NCI-H2227 (cell line): ENCODE results near the gene STX8.

Experiments used
- DNase-seq: peaks from one replicate; lab custom pipeline; 2025; ENCODE audit not compliant: unreplicated experiment; lab: John Stamatoyannopoulos, UW

Gene STX8

DNA sequence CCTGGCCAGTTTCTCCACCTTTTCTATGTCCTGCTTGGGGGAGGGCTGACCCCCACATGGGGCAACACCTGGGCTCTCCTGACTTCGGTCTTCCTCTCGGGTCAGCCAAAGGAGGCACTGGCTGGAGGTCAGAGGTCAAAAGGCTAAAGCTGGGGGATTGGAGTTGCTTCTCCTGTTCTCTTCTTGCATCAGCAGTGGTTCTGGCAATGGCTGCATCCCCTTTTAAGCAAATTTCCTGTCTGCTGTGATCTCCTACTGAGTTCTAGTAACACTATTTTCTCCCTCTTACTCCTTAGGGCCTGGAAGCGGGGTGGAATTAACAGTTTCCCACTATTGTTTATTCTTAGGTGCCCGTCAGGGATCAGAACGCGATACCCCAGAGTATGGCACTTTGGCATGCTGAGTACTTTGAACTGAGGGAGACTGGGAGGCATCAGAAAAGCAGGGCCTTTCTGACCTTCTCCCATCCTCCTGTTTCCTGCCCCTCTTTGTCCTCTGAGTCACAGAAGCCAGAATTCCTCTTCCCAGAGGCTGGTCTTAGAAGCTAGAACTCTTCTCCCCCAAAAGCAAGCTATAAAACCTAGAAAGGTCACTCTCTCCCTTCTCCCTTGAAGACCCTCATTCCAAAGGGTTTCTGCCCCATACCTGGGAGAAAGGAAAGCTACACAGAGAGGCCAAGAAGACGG, 268.2 kb downstream of the STX8 start:
- no peak for DNase-seq

DNA sequence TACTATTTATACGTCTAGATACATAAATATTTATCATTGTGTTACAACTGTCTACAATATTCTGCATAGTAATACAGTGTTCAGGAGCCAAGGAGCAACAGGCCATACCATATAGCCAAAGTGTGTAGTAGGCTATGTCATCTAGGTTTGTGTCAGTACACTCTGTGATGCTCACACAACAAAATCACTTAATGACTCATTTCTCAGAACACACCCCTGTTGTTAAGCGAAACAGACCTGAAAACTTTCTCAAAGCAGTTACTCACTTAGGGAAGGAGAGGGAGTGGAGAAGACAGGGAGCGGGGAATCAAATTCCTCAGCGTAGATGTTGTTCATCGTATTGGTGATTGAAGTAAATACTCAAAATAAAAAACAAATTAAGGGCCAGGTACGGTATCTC, 269.5 kb downstream of the STX8 start:
- DNase-seq = no peak

DNA sequence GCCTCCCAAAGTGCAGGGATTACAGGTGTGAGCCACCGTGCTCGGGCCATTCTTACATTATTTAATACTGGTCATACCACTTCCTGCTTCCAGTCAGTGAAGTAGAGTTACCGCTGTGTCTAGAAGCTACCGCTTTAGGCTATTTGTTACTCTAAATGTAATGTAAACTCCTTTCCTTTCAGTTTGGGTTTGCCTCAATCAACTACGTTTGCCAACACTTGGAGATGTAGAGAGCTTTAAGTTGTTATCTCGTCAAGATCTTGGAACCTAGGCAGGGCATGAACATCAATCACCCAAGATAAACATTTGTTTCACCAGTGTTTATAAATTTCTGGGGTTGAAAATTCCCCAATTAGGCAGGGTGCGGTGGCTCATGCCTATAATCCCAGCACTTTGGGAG, 275.9 kb downstream of the STX8 start:
- no peak for DNase-seq

DNA sequence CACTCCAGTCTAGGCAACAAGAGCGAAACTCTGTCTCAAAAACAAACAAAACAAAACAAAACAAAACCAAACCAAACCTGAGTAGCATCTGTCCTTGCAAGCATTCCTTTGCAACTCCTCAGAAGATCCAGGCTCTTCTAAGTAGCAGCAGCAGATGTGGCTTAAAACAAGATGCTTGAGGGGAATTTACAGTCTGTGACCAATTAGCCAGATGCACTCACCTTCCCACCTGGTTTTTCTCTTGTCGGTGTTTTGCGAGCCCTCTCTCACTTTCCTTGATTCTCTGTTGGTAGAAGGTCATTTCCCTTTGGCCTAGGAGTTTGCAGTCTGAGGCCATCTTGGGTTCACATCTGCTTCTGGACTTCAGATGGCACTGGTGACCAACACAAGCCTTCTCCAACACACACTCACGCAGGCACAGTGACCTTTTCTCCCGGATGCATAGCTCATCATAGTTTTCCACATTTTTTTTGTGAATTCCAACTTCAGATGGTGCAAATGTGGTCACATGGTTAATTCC, 276.8 kb downstream of the STX8 start:
- DNase-seq = no peak

DNA sequence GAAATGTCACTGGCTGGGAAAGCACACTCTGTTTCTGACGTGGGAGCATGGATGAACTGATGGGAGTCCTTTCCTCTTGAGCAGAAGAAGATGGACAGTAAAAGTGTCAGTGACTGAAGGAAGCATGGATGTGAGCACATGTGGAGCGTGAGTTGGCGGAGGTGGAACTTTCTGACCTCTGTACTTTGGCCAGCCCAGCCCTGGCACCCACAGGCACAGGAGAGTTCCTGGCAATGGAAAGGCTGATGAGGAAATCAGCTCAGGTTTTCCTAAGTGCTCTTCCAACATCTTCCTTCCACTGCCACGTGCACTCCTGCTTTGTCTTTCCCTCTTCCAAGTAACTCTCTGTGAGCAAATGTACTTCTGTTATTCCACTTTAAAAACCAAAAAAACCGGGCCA, 277.5 kb downstream of the STX8 start:
- no peak for DNase-seq

DNA sequence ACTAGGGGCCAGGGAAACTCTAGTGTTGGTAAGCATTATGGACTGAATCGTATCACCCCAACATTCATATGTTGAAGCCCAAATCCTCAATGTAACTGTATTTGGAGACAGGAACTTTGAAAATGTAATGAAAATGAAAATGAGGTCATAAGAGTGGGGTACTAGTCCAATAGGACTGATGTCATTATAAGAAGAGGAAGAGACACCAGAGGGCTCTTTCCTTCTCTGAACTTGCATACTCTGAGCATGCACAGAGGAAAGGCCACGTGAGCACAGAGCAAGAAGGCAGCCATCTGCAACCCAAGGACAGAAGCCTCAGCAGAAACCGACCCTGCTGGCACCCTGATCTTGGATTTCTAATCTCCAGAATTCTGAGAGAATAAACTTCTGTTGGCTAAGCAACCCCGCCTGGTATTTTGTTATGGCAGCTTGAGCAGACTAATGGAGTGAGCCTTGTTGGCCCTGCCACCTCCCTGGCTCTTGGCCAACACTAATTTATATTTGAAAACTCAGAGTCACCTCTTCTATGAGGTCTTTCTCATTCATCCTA, 280.9 kb downstream of the STX8 start:
- no peak for DNase-seq

DNA sequence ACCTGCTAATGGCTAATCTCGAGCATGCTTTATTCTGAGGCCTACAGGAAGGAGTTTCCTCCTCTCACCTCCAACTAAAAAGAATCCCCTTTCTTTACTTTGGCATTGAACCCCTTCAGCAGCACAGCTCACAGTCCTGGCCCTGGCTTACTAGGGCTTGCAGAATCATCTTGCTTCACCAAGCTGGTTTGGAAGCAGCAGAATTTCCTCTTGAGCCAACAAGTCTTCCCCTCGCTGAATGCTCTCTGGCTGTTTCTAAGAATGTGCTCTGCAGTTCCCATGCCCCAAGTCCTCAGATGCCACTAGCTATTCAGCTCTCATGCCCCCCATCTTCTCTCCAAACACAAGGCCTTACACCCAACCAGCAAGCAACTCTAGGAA, 283.1 kb downstream of the STX8 start:
- DNase-seq = no peak

DNA sequence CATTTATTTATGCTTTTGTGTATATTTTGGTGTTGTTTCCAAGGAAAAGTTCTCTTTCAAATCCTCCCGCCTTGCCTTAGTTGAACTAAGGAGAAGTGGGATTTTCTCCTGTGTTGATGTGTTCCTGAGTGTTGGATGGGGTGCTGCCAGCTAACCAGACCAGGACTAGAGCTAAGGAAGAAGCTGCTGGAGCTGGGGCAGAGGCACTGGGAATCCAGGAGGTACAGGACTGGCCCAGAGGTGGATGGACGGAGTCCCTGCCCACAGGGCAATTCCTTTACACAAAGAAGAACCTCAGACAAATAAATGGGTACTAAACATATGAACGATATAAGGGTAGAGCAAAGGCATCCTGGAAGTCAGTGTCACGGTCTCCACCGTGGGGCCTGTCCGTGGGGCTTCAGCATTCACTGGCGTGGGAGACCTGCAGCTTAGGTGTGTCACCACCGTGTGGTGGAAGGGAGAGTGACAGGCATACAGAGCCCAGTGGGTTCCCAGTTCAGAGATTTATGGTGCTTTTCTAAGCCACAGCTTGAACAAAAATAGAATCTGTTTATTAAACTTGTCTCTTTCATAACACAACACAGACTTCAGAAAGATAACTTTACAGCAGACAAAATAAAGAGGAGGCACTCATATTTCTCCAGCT, 283.6 kb downstream of the STX8 start:
- DNase-seq = peak; percentile 1

DNA sequence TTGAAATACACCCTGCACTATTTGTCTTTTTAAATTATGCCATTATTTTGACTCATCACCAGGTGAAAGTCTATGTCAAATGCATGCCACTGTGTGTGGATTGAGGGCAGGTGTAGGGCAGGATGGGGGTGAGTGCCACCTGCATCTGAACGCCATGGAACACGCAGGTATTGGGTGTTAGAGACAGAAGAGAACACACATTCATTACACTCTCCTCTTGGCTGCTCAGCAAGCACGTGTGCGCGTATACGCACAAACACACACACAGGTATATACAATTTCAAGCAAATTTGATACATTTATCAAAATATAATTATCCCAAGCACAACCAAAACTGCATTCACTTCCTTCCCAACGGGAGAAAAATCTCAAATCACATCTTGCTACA, 285.4 kb downstream of the STX8 start:
- no peak for DNase-seq

DNA sequence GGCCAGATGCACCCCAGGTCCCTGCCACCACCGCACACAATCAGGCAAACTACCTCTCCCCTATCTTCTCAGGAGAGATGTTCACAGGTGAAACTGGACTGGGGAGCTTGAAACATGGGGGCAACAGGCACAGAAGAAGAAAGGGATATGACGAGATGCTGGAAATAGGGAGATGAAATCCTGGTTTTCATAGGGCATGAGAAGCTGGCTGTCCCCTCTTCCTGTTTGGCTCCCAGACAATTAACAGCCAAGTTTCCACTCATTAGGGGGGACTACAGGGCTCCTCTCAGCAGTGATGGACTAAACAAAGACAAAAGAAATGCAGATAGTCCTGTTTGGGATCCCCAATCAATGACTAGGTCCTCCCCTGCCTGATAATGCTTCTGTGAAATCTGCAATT, 288.3 kb downstream of the STX8 start:
- no peak for DNase-seq

DNA sequence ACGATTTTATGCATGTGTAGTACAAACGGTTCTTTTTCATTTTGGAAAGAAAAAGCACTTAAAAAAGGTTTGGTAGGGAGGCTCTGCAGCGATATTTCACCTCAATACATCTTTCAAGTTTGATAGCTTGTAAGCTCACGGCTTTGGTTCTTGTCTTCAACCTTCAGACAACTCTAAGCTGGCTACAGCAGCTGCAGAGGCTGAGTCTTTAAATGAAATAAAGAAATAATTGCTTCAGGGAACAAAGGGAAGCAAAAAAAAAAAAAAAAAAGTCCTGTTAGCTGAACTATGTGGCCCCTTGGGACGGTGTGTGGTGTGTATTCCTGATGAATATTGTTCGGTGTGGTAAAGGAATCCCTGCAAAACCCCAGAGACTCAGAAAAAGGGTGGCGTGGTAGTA, 289.2 kb downstream of the STX8 start:
- DNase-seq = no peak

DNA sequence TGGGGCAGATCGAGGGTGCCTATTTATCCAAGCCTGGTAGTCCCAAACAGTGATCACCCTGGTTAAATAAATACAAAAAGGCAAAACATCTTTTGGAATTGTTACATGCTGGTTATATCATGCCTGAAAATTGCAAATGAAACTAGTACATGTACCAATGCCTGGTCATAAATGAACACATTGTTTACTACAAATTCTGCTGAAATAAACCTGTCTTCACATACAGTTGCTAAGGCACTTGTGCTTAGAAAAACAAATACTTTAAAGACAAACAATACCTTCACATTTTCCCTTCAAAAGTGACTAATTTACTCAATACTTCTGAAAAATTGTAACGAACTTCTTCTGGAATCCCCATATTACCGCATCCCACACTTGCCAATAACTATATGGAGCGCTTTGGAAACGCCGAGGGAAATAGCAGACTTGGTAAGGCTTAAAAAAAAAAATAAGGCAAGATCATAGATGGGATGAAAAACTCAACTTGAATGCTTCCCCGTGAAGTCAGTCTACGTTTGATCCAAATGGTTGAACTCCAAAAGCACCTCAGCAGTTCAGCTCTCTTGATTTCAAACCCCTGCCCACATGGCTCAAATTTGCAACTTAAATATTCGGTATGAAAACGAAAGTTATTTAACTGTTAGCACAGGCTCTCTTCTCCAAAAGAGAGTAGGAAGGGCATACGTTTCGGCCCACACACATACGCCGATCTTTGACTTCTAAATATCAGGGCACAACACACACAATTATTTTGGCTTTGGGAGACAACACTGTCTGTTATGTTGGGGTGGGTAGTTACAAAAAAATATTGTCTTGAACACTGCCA, 289.8 kb downstream of the STX8 start:
- no peak for DNase-seq

DNA sequence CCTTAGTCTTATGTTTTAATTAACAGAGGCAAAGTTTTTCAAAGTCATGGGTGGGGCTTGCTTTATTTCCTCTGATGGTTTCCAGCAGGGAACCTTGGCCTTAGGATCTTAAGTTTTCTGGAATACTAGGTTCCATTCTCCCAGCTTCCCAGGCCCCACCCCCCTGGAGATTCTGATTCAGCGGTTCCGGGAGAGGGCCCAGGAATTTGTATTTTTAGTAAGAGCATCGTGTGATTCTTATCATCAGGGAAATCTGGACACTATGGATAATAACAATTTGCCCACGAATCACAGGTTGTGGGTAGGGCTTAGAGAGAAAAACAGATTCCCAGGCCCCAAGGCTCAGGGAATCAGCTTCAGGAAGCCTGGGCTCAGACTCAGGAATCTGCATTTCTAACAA, 290.7 kb downstream of the STX8 start:
- DNase-seq = no peak

DNA sequence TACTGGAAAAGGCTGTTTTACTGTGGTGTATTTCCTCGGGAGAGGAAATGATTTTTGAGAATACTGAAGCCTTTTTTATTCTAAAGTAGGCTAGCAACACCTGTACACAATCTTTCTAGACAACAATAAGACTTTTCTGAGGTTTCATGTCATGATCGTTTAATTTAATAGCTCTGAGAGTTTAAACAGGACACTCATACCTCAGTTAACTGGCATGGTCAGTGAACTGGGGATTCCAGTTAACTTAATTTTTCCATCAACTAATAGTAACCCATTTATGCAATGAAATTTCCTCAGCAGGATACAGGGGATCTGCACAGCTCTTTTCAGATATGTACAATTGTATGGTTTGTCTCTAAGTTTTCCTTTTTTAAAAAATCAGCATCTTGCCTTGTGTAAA, 291.7 kb downstream of the STX8 start:
- DNase-seq = no peak

DNA sequence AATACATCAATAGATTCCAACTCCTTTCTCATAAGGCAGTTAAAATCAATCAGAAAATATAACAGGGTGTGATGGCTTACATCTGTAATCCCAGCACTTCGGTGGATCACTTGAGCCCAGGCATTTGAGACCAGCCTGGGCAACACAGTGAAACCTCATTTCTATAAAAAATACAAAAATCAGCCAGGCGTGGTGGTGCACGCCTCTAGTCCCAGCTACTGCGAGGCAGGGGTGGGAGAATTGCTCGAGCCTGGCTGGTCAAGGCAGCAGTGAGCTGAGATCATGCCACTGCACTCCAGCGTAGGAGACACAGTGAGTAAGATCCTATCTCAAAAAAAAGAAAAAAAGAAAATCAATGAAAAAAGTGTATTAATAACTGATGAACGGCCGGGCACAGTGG, 295.7 kb downstream of the STX8 start:
- no peak for DNase-seq

DNA sequence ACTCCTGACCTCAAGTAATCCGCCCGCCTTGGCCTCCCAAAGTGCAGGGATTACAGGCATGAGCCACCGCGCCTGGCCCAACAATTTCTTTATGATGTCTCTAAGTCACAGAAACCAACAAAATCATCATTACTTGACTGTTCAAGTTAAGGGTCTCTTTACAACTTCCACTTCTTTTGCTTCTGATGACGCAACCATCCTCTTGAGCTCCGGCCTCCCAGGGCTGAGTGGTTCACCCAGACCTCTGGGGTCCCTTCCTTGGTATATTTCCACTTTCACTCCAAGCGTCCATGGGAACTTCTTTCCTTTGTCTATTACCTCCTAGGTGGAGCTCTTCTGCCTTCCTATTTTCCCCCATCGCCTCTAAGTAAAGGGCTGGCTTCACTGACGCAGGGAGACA, 300.6 kb downstream of the STX8 start:
- no peak for DNase-seq

DNA sequence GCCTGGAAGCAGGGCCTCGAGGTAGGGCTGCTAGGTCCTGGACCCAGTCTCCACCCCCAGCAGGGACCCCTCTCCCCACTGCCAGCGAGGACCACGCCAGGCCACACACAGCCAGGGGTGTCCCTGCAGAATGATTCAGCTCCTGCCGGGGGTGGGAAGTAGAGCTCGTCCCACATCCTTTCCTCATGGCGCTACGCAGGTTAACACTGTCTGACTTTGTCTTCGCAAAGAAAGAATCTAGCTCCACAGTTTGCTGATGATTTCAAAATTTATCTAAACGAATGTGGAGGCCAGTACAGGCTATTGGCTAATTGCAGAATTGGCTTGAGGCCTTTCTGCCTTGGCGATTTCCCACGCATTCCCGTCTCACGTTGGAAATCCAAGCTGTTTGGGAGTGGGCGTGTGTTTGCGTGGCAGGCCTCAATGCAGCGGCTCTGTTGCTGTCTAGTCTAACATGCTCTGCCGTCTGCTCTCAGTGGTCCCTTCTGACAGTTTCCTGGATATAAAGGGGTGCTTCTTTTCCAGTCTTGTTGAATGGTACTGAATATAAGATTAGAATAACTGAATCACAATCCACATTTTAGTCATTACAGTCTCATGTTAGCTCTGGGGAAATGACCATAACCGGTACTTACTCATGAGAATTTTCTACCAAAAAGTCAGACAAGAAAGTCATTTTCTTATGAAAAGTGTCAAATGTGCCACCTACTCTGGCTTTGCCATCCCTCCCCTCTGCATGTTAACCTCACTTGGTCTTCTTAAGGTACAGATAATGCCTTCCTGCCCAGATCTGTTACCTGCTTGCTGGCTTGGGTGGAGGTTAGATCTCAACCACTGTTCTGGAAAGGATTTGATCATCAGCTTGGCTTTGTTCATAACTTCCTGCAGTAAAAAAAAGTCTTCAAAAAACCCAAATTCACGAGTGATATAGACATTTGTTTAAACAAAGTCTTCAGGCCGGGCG, 301.9 kb downstream of the STX8 start:
- no peak for DNase-seq

DNA sequence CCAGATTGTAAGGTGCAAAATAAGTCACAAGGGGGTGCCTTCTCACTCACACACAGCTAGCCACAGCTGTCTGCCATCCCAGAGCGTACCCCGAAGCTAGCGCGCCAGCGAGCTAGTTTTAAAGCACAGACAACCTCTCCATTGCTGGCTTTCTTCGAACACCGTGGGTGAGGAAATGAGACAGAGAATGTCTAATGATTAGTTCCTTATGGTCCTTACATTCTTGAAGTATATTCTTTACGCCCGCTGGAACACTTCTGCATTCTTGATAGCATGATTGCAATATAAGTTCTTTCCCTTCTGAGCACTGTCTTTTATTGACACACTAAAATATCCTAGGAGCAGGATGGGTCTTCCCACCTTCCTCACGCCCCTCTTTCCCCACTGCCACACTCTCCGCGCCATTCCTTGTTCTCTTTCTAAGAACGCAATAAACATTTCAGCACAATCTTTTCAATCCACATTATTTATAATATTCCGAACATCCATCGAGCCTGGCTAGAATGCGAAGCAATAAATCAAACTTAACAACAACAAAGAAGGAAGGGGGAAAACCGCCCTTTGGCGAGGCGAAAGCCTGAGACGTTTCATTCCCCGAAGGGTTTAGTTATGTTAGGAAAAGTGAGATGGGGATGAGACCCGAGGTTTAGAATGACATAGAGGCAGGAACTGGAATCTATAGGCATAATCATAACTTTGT, 303.0 kb downstream of the STX8 start:
- DNase-seq = no peak

DNA sequence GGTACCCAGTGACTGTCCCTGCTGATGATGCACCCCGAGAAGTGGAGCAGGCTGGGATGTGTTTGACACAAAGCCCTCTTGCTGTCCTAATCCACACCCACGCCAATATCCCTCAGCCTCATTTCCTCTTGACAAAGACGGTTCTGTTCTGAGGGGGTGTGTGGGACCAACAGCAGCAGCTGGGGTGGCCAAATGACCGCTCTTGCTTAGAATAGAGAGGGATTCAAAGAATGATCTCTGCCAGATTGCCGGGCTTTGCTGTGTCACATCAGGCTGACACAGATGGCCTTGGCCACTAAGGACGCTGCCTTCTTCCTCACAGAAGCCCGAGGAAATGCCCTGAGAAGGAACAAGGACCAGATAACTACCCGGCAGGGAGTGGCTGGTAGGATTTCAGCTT, 303.6 kb downstream of the STX8 start:
- DNase-seq = no peak

DNA sequence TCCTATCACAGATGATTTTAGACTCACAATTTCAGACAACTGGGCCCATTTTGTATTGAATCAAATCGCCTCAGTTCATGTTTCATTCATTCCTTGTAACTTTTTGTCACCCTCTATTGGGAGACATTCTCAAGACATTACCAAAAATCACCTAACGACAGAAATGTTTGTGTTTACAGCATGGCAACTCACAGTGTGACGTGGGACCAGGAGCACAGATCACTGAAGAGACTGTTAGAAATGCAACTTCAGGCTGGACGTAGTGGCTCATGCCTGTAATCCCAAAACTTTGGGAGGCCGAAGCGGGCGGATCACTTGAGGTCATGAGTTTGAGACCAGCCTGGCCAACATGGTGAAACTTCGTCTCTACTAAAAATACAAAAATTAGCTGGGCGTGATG, 304.7 kb downstream of the STX8 start:
- DNase-seq = no peak
